Stimulated activated CD4-positive, alpha-beta T cell treated with anti-CD3 and anti-CD28 coated beads, TNF-alpha, amount 100 ng/mL, for 24 hours (primary cell): Measurements from ENCODE around the gene RAB36.

Experiments
- DNase-seq, 3 experiments: peaks; one replicate each; pipeline ENCODE4 v3.0.0-alpha.2; 2020; ENCODE audit warnings: low read depth in 3 of 3

The RAB36 gene

DNA sequence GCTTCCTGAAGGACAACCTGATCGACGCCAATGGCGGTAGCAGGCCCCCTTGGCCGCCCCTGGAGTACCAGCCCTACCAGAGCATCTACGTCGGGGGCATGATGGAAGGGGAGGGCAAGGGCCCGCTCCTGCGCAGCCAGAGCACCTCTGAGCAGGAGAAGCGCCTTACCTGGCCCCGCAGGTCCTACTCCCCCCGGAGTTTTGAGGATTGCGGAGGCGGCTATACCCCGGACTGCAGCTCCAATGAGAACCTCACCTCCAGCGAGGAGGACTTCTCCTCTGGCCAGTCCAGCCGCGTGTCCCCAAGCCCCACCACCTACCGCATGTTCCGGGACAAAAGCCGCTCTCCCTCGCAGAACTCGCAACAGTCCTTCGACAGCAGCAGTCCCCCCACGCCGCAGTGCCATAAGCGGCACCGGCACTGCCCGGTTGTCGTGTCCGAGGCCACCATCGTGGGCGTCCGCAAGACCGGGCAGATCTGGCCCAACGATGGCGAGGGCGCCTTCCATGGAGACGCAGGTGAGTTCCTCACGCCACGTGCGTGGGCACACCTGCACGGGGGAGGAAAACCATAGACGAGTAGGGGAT is 36.5 kb downstream of the RAB36 start:
- DNase-seq, result peak in 1 of 3 experiments; percentile 9

DNA sequence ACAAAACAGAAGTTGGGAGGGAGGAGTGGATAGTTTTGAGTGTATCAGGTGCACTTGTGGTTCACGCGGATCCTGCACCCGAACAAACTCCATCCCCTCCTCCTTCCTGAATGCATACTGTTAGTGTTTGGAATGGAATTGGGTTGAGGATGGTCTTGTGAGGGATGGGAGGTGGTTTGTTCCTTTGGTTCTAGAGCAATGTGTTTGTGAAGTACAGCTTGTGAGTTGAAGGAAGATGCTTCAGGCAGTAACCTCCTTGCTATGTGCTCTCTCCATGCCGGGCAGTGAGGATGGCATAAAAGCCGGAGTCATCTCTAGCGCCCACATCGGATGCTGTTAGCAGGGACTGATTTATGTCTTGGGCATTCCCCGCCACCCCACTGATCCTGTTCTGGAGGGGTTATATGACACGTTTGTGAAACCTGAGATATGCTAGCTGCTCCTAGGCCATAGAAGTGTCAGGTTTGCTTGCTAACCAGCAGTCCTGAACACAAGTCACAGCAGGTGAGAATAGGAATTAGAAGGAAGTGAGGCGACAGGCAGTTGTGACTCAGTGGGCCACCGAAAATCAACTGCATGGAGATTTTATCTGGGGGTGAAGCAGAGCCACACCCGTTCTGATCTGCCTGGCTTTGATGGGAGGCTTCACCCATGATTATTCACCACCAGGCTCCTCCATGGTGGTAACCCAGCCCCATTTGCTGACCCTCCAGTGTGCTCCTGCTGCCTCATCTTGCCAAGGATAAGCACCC is 37.2 kb downstream of the RAB36 start:
- DNase-seq, result peak in 2 of 3 experiments; percentile 59 to 70

DNA sequence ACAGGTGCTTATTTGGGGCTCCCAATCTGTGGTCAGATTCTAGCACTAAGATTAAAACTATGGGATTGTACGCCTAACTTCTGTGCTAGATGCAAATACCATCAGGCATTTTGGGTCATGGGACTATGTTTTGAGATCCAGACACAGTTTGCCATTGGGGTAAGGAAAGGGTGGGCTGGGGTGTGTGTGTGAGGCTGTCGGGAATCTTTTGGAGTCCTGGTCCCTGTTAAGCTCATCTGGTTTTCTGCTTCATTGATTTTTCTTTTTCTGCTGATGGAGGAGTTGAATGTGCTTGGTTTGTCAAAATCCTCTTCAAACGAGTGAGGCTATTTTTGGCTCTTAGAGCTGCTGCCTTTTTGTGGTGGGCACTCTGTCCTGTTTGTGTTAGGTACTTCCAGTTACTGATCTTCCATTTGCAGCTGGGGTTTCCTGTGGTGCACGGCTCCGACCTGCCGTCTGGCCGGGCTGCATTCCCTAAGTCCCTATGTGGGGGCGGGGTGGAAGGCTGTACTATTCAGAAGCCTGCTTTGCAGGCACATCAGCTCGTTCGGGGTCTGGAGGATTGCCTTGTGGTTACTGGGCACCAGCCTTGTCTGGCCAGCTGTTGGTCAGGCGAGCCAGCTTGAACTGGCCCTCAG is 37.9 kb downstream of the RAB36 start:
- DNase-seq, result no peak

DNA sequence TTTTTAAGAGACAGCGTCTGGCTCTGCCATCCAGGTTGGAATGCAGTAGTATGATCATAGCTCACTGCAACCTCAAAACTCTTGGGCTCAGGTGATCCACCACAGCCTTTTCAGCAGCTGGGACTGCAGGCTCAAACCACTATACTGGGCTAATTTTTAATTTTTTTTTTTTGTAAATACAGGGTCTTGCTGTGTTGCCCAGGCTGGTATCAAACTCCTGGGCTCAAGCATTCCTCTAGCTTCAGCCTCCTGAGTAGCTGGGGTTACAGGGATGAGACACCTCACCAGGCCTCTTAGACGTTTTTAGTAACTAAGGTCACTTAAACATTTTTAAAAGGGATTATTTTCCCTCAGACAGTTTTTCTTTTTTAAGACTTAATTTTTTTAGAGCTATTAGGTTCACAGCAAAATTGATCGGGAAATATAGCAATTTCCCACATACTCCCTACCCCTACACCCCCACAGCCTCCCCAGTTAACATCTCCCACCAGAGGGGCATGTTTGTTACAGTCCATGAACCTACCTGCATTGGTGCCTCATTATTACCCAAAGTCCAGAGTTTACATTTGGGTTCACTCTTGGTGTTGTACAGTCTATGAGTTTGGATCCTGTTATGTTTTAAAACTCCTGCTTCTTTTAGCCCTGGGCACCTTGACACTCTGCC is 39.0 kb downstream of the RAB36 start:
- DNase-seq, result no peak

DNA sequence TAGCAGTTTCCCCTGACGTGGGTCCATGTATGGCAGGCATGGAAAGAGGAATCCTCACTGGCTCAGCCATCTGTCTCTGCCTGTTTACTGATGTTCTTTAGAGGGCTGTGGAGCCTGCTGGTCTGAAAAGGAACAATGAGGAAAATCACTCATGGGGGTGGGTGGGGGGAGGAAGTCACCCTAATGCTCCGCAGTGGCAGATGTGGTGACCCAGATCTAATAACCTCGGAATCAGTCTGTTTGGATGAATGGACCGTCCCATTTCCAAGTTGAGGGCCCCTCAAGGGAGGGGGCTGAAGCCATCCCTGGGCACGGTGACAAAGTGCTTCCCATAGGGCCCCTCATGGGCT is 39.5 kb downstream of the RAB36 start:
- no peak for DNase-seq

DNA sequence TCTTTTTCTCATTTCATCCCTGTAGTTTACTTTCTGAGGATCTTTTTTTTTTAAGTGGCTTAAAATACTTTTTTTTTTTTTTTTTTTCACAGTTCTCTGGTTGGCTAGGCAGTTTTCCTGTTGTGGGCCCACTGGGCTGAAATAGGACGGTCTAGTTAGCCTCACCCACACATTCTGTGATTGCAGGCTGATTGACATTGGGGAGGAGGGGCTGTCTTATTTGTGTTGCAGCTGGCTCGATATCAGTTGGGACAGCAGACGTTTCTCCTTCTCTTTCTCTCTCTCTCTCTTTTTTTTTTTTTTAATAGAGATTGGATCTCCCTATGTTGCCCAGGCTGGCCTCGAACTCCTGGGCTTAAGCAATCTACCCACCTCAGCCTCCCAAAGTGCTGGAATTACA is 41.9 kb downstream of the RAB36 start:
- no peak for DNase-seq

DNA sequence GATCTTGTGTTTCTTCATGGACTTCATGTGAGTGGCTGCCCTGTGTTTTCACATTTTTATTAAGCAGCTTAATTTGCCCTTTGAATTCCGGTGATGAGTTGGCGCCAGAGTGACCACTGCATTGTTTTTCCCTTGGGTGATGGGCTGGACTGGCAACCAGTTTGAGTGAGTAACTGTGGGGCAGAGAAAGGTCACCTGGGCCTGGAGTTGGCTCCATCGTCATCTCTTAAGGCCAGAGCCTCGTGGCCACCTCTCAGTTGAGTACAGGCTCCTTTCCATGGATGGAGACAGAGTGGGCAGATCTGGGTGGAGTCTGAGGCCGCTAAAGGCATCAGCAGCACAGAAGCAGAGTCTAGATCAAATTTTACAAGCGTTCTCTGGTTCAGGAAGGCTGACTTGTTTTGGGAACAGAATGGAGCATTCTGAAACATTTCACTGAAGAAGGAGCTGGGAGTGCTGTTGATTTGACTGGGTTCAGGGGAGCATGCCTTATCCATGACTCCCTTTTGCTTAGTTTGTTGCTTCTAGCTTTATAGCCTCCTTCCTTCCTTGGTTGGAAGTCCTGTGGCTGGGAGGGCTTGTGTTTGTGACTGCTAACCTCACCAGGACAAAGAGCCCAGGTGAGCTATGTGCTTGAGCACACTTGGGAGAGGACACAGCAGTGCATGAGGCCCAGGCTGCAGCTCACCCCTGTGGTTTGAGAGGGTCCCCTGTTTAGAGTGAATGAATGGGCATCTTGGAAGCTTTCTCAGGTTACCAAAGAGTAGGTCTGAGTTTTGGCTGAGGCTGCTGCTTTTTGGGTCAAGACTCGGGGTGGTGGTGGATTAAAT is 42.8 kb downstream of the RAB36 start:
- no peak for DNase-seq

DNA sequence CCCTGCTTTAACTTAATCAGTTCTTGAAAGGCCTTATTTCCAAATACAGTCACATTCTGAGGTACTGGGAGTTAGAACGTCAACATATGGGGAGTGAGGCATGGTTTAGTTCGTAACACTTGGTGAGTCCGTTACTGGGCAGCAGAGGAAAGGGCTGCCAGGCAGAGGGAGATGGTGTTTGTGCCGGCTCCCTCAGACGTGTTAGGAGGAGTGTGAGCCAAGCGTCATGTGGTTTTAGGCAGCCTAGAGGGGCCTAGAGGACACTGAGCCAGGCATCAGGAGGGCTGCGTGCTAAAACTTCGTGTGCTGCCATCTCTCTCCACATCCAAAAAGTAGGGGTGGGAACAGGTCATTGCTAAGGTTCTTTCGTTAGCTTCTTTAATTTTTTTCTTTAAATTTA is 45.2 kb downstream of the RAB36 start:
- DNase-seq, result no peak

DNA sequence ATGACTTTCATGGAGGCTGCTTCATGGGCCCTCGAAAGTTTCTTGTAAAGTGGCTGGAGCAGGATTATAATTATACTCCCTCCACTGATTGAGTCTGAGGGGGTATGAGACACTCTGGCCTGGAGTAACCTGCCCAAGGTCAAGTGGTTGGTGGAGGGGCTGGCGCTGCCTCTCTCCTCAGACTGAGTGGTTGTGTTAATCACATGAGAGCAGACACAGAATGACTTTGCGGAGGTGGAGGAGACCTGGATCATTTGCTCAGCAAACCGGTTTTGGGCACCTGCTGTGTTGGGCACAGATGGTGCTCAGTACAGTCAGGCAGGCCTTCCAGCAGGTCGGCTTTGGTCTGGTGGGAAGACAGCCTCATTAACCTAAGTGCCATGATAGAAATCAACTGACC is 46.9 kb downstream of the RAB36 start:
- DNase-seq, result no peak

DNA sequence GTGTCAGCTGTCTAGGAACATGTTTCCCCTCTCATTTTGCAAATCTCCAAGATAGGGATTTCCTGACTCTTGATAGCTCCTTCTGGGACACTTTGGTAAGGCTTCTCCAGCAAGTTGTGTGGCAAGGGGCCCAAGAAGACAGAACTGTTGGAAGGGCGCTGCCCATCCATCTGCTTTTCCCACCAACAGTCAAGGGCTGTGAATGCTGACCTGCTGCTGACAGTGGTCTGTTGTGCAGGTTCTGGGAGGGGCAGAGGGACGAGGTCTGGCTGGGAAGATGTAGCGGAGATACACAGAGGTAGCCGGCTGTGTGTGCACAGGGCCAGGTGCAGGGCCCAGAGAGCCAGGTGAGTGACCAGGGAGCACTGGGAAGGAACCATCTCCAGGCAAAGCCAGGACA is 47.3 kb downstream of the RAB36 start:
- no peak for DNase-seq

DNA sequence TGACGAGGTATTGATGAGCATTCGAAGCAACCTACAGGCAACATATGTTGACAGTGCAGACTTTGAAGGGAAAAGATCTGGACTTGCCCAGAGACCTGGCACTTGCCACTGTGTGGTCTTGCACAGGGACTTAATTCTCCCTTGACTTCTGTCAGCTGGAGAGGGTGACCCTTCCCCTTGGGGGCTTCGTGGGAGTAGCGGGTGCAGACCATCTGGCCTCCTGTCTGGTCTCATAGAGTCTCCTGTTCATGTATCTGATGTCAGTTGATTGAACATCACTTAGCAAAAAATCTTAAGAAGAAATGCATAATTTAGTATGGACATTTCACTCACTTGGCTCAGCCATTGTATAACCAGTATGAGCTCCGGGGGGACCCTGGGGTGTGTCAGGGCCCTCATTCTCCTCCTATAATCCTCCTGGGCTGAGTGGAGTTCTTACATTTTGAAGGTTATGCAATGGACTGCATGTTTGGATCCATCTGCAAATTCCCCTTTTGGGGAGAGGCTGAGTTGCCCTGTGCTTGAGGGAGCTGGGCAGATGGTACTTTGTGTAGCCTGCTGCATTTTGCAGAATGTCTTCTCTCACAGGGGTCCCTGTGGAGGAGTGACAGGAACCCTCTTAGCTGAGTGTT is 48.0 kb downstream of the RAB36 start:
- no peak for DNase-seq

DNA sequence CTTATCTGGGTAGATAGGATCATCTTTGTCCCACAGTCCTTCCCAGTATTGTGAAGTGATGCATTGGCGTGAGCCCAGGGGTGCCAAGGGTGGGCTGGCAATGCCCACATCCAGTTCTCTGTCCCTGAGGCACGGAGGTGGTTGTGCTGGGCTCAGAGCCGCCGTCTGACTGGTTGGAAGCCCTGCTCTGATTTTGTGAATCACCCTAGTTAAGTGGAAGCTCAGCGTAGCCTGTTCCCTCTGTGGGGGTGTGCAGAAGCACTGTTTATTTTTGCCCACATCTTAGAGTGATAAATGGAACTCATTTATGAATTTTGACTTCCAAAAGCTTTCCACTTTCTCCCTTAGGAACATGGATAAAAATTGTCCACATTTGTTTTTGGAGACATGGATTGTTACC is 48.6 kb downstream of the RAB36 start:
- DNase-seq, result no peak

DNA sequence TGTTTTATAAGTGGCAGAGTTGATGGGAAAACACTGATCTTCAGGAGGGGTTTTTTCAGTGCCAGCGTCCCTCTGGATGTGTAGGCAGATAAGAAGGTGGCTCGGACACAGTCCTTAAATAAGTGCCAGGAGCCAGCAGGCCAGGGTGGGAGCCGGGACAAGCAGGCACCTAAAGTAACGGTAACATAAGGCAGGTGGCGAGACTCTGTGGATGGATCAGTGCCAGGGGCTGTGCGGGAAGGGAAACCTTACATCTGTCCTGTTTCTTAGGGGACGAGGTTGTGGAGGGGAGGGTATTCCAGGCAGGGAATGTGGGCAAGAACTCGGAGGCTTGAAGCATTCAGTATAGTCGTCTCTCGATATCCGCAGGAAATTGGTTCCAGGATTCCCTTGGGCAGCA is 50.9 kb downstream of the RAB36 start:
- no peak for DNase-seq

DNA sequence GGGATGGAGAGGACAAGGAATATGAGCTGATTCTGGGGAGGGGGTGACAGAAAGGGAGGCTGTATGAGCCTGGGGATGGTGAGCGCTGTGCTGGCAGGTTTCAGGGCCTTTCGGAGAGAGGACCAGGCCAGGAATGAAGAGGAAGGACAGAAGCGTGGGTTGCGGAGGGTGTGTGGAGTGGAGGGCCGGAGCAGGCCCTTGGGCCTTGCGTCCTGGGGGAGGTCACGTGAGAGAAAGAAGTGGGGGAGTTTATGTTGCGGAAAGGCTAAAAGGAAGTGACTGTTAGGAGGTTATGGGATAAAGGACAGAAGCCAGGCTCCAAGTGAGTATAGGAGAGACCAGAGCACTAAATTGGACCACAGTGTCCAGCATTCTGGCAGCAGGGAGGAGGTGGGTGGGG is 52.6 kb downstream of the RAB36 start:
- DNase-seq, result no peak

DNA sequence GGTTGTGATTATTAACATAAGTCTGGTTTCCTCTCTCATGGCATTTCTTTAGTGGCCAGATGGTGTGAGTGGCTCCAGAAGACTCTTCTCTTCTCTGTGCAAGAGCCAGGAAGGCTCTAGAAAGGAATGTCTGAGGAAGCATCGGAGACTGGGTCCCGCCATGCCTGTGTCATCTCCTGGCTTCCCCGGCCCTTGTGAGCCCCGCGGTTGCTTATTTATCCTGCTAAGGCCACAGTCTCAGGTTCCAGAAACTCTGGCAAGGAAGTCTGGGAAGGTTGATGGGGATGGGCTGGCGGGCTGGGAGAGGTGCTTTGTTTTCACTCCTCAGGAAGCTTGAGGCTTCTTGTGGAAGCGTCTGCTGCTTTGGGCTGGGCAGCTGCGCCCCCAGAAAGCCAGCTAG is 53.9 kb downstream of the RAB36 start:
- DNase-seq, result no peak

DNA sequence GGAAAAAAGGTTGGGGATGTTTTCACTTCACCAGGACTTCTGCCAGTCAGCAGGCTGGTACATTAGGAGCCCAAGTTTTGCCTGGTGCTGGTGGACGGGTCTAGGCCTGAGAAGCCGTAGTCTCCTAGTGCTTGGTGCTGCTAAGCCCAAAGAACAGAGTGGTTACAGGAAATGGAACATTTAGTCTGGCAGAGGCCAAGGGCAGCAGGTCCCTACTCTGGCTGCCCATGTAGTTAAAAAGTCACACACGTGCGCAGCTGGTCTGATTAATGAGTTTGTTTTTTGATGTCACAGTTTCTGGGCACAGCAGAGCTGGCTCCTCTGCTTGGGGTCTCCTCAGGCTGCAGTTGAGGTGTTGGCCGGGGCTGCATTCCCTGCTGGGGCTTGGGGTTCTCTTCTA is 55.6 kb downstream of the RAB36 start:
- DNase-seq, result no peak

DNA sequence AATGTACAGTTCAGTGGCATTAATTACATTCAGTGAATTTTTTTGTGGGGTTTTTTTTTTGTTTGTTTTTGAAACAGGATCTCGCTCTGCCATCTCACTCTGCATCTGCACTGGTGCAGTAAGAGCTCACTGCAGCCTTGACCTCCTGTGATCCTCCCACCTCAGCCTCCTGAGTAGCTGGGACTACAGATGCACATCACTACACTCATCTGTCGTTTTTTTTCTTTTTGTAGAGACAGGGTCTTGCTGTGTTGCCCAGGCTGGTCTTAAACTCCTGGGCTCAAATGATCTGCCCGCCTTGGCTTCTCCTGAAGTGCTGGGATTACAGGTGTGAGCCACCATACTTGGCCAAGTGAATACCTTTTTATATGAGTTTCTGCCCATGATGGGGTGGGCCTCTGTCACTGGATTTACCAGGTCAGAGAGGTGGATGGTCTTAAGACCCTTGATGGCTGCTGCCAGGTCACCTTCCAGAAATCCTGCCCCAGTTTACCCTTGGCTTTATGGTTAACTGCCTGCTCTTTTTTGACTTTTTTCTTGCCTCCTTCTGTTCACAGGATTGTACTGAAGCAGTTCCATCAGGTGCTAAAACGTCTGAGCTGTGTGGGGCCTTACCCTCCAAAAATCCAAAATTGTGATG is 57.7 kb downstream of the RAB36 start:
- no peak for DNase-seq

DNA sequence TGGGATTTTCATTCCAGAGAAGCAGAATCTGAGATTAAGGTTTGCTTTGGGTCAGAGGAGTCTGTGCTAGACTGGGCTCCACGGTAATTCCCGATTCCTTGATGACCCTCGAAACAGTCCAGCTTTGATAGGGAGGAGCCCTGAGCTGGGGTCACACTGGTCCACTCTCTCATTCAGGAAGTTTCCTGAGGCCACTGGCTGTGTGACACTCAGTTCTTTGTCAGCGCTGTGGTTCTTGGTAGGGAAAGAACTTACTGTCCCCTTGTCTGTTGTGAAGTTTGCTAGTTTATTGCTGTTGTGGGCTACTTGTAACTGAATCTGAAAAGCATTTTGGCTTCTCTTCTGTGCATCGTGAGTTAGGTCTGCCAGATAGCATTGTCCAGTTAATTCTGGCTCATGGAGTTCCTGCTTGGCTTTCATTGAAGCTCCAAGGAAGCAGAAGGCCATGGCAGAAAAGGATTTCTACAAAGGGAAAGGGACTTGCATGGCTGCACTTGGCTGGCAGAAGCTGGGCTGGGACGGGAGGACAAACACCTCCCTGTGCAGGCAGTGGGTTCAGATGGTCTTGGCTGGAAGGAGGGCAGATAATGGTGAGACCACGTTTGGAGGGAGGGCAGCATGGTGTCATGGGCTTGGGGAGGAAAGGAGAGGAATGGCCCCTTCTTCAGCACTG is 58.3 kb downstream of the RAB36 start:
- no peak for DNase-seq

DNA sequence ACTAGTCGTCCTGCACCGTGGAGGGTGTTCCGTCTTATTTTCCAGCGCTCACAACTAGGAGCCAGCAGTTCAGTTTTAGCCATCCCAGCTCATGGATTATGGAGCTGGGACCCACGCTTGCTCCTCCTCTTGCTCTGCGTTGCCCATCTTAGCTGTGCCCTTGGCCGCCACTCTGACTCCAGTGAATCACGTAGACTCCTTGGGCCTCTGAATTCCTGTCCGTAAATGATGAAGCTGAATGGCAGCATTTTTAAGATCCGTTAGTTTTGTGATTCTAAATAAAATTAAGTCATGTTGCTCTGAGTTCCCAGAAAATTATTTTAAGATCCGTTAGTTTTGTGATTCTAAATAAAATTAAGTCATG is 58.8 kb downstream of the RAB36 start:
- no peak for DNase-seq

DNA sequence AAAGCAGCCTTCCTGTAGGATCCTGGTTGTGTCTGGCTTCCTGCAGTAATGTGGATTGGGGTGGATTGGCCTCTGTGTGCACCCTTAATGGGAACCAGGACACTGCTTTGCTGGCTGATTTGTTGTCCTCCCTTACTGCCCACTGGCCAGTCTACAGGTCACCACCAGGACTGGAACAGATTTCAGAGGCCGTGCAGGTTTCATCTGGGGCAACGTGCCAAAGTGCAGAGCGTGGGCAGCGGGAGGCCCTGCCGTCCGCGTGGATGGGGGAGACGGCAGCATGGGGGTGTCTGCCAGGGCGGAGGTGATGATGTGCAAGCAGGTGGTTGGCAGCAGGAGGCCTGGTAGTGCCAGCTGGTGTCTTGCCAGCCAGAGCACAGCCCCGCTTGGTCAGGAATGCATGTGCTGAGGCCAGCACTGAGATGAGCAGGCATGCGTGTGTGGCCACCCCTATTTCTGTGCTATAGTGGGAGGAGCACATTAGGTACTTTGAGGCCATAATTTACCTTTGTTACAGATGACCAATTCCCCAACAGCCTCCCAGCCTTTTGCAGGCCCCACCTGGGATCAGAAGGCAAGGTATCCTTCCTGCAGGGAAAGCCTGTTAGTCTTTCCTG is 59.4 kb downstream of the RAB36 start:
- DNase-seq, result no peak
